Stimulated activated CD8-positive, alpha-beta memory T cell treated with anti-CD3 and anti-CD28 coated beads, Interleukin-15, amount 100 ng/mL, for 48 hours (primary cell): ENCODE measurements around the gene C1R.
"Not testable (repeated sequence)": the region's sequence is repeated elsewhere in the genome, so short reads cannot be mapped to it uniquely, and the experiment has no call there.

Experiments used
- DNase-seq, 2 donors: peaks; one replicate each; pipeline ENCODE4 v3.0.0-alpha.2; 2020; ENCODE audit warnings: low read depth in 2 of 2

The C1R gene

GRCh38 chr12:7068240-7068993 is 23.8 kb downstream of the C1R start:
- DNase-seq, result no peak

GRCh38 chr12:7067096-7067495 is 25.1 kb downstream of the C1R start:
- no peak for DNase-seq

DNA sequence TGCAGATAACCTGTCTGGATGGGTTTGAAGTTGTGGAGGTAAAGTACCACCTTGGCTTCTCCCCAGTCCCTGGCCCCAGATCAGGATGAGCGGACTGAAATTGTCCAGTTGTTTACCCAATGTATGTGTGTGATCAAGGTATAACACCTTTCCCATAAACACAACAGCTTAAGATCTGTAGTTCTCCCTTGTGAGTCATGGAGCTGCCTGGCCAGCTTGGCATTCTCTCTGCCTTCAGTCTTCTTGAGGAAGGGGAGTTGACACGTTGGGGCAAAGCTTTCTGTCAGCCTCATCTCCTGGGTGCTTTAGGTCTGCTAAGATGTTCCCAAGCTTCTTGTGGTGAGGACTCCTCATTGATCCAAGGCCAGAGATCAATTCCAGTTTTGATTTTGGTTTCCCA is 25.6 kb downstream of the C1R start:
- DNase-seq, result no peak

DNA sequence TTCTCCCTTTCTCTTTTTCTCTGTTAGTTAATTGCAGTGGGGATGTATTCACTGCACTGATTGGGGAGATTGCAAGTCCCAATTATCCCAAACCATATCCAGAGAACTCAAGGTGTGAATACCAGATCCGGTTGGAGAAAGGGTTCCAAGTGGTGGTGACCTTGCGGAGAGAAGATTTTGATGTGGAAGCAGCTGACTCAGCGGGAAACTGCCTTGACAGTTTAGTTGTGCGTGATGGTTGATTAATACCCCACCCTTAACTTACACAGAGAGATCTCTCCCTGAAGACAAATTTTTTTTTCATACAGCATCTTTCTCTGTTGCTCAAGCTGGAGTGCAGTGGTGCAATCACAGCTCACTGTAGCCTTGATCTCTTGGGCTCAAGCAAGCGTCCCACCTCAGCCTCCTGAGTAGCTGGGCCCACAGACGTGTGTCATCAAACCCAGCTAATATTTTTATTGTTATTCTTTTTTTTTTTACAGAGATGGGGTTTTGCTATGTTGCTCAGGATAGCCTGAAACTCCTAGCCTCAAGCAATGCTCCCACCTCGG is 27.1 kb downstream of the C1R start:
- no peak for DNase-seq

GRCh38 chr12:7064516-7064915 is 27.7 kb downstream of the C1R start:
- DNase-seq, result no peak

DNA sequence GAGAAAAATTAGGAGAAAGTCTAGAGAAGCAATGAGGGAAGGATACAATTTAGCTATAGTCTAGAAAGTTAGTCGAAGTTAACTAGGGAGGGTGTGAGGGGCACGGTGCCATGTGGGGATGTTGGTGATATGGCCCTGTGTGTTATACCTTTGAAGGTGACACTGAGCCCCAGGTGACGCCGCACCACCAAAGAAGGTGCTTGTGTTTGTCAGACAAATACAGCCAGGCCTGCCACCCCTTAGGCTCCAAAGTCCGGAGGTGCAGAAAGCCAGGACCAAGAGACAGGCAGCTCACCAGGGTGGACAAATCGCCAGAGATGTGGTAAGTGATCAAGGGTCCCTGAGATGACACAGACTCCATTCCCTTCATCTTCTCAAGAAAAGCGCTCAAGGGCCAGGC is 30.6 kb downstream of the C1R start:
- no peak for DNase-seq

- DNase-seq, result no peak
Measured at GRCh38 chr12:7061138-7061537, 31.1 kb downstream of the C1R start.

DNA sequence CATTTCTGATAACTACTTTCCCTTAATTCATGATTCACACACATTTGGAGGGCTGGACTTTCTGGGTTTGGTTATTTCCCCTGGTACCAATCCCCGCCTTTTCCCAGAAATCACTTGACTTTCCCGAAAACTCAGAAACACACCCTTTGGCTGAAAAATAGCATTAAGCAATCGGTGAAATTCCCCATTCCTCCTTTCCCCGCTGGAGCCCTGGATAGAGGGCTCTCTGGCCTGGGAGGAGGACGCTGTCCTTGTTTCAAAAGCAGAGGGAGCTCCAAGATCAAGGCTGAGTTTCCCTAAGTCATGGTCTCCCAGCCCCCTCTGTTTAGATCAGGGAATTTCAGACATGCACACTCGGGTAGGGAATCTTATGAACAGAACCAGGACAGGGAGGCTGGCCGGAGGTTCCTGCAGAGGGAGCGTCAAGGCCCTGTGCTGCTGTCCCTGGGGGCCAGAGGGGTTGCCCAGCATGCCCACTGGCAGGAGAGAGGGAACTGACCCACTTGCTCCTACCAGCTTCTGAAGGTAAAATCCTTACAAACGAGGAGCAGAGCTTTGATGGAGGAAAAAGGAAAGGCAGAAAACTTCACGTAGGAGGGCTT is 31.8 kb downstream of the C1R start, which contains the start of gene C1S:
Gene C1S, plus strand, starts transcription at position 366 of the 602 bp plus-strand sequence. CDS start 1,195 bp downstream, outside the sequence.
- no peak for DNase-seq

DNA sequence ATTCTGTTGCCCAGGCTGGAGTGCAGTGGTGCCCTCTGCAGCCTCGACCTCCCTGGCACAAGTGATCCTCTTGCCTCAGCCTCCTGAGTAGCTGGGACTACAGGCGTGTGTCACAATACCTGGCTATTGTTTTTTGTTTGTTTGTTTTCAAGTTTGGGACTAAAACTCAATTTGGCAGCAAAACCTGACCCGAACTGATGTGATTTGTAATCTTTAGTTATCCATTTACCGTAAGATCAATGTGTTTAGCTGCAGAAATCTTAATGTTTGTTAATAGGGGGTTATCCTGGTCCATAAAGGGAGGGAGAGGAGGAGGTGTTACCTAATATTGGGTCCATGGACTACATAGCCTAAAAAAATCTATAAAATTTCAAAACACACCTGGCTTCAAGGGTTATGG is 32.5 kb downstream of the C1R start:
- no peak for DNase-seq

DNA sequence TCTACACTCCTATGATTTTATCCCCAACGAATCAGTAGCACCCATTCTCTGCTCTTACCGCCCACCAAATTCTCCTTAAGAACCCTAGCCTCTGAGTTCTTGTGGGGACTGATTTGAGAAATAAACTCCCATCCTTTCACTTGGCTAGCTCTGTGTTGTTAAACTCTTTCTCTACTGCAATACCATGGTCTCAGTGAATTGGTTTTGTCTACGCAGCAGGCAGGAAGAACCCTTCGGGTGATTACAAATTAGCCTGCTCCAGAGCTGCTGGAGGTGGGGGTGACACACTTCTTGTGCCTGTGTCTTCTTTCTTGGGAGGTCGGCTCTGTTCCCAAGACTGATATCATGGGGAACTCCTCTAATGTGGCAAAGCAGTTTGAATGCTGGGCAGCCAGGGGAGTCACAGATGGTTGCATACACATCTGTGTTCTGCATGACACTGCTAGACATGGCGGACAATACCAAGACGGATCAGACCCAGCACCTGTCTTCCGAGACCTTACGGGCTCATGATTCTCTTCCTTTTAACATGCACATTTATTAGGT is 33.3 kb downstream of the C1R start:
- DNase-seq, result no peak

DNA sequence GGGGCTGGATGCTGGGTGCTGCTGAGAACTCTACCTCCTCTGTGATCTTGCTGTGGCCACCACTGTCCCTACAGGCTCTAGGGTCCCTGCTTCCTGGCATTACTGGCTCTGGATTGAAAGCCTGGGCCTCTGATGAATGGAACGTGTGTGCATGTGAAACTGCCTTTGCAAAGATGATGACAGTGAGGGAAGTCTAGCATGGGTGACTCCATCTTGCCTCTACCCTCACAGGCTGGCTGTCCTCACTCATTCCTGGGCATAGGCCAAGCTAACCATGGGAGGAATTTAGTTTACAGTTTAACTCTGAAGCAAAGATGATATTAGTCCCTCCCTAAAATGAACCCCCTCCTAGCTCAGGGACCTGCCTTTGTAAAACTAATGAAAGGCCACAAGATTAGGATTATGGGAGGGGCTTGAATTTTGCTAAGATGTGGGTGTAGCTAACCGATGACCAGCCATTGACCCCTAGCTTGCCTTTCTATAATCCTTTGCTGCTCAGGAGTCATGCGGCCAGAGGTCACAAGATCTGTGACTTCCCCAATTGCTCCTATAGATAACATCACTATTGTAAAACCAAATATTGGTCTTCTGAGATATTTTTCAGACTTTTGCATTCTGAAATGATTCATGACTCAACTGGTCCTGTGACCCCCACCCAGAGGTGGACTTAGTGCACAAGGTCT is 33.9 kb downstream of the C1R start:
- DNase-seq, result no peak

- not testable (repeated sequence) for DNase-seq
Measured at GRCh38 chr12:7055736-7056135, 36.5 kb downstream of the C1R start.

GRCh38 chr12:7054925-7055324 is 37.3 kb downstream of the C1R start:
- no peak for DNase-seq

GRCh38 chr12:7049973-7050372 is 42.3 kb downstream of the C1R start:
- not testable (repeated sequence) for DNase-seq

DNA sequence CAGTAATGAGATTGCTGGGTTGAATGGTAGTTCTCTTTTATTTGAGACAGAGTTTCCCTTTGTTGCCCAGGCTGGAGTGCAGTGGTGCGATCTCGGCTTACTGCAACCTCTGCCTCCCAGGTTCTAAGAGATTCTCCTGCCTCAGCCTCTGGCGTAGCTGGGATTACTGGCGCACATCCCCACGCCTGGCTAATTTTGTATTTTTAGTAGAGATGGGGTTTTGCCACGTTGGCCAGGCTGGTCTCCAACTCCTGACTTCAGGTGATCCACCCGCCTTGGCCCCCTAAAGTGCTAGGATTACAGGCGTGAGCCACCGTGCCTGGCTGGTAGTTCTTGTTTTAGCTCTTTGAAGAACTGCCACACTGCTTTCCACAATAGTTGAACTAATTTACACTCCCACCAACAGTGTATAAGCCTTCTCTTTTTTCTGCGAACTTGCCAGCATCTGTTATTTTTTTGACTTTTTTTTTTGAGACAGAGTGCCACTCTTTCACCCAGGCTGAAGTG is 42.7 kb downstream of the C1R start:
- not testable (repeated sequence) for DNase-seq

GRCh38 chr12:7047306-7047705 is 44.9 kb downstream of the C1R start:
- no peak for DNase-seq

- DNase-seq, result no peak
Measured at GRCh38 chr12:7046383-7047105, 45.7 kb downstream of the C1R start.

GRCh38 chr12:7045913-7046312 is 46.3 kb downstream of the C1R start:
- DNase-seq, result no peak

DNA sequence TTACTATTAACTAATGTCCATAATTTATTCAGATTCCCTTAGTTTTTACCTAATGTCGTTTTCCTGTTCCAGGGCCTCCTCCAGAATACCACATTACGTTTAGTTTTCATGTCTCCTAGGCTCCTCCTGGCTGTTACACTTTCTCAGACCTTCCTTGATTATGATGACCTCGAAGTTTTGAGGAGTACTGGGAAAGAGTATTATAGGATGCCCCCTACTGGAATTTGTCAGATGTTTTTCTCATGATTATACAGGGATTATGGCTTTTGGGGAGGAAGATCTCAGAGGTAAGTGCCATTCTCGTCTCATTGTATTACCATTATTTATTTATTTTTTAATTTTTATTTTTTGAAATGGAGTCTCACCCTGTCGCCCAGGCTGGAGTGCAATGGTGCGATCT is 49.4 kb downstream of the C1R start:
- DNase-seq, result no peak

DNA sequence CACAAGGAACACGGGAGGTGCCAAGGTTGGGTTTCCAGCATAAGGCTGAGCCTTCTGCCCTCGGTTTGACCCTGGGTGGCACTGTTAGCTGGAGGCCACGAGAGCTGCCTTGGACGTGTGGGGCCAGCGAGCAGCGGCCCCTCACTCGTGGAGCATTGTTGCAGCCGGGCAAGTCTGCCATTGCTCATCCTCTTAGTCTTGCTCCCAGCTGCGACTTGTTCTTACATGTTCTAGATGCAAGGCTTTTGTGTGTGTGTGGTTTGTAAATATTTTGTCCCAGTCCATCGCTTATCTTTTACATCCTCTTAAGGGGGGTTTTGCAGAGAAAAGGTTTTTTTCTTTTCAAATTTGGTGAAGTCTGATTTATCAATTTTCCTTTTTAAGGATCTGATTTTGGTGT is 52.8 kb downstream of the C1R start:
- no peak for DNase-seq

GRCh38 chr12:7038591-7038990 is 53.7 kb downstream of the C1R start:
- DNase-seq, result no peak
